ENCODE measurements around the gene UBE2U. TPM values are rescaled to one million over a fixed set of nuclear protein-coding genes. Genes with fewer than 3 reads are reported as not detected.

Gene UBE2U
- total RNA-seq, 1 experiment from 2014 or later, result not detected

GRCh38 chr1:64293820-64294219 lies 90.4 kb downstream of the UBE2U start:
- no peak for DNase-seq (ENCODE audit: low read depth)

GRCh38 chr1:64295136-64295535 lies 91.7 kb downstream of the UBE2U start:
- no peak for DNase-seq (ENCODE audit: low read depth)

GRCh38 chr1:64295561-64295960 lies 92.1 kb downstream of the UBE2U start:
- no peak for DNase-seq (ENCODE audit: low read depth)

- DNase-seq (ENCODE audit: low read depth), result no peak
Measured at GRCh38 chr1:64296459-64296858, 93.0 kb downstream of the UBE2U start.

- DNase-seq (ENCODE audit: low read depth), result no peak
Measured at GRCh38 chr1:64302194-64302593, 98.8 kb downstream of the UBE2U start.

GRCh38 chr1:64302971-64303370 lies 99.5 kb downstream of the UBE2U start:
- peak; percentile 60 for DNase-seq (ENCODE audit: low read depth)

- no peak for DNase-seq (ENCODE audit: low read depth)
Measured at GRCh38 chr1:64304823-64305222, 101.4 kb downstream of the UBE2U start.

- DNase-seq (ENCODE audit: low read depth), result no peak
Measured at GRCh38 chr1:64308866-64309265, 105.4 kb downstream of the UBE2U start.

- DNase-seq (ENCODE audit: low read depth), result no peak
Measured at GRCh38 chr1:64309431-64309831, 106.0 kb downstream of the UBE2U start.

GRCh38 chr1:64310760-64311159 lies 107.3 kb downstream of the UBE2U start:
- no peak for DNase-seq (ENCODE audit: low read depth)

- no peak for DNase-seq (ENCODE audit: low read depth)
Measured at GRCh38 chr1:64312431-64312830, 109.0 kb downstream of the UBE2U start.

- peak; percentile 18 for DNase-seq (ENCODE audit: low read depth)
Measured at GRCh38 chr1:64315402-64315801, 112.0 kb downstream of the UBE2U start.
